HG03565 (cell line): Measurements from ENCODE around the gene GPR161.

ENCODE experiments used
- ATAC-seq: cut with Tn5 transposase; IDR thresholded peaks from one replicate; pipeline ENCODE4 v1.9.1; 2021; ENCODE audit warnings: mild to moderate bottlenecking, moderate library complexity; ENCODE audit not compliant: unreplicated experiment

The GPR161 gene

DNA sequence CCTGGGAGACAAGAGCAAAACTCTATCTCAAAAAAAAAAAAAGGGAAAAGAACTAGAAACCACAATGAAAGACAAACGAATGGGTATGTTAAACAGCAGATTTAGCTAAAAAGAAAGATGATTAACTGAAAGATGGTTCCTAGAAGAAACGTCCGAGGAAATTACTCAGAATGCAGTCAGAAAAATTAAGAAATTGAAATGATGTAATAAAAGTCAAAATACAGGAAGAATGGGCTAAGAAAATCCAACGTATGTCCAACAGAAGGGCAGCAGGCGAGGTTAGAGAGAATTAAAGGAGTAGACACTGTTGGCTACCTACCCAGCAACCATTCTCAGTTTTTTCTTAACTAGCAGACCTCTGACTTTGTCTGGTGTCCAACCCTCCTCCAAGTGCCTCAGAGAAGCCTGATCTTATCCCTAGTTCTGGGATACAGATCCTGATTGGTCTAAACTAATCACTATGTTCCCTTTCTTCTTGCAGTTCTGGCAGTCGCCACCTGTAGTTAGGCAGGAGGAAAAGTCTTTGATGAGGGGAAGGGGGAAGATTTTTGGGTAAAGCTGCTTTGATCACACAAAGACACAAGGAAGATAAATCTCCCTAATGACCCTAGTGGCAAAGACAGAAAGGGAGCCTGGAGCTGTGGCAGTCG is 25.7 kb downstream of the GPR161 start:
- no peak for ATAC-seq

DNA sequence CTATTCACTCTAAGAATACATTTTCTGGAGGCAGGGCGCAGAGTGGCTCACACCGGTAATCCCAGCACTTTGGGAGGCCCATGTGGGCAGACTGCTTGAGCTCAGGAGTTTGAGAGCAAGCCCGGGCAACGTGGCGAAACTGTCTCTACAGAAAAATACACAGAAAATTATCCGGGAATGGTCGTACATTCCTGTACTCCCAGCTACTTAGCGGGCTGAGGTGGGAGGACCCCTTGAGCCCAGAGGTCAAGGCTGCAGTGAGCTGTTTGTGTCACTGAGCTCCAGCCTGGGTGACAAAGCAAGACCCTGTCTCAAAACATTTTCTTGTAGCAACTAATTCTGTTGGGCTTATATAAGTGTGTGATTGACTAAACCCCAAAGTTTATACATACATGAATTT is 30.5 kb downstream of the GPR161 start:
- ATAC-seq, result no peak

DNA sequence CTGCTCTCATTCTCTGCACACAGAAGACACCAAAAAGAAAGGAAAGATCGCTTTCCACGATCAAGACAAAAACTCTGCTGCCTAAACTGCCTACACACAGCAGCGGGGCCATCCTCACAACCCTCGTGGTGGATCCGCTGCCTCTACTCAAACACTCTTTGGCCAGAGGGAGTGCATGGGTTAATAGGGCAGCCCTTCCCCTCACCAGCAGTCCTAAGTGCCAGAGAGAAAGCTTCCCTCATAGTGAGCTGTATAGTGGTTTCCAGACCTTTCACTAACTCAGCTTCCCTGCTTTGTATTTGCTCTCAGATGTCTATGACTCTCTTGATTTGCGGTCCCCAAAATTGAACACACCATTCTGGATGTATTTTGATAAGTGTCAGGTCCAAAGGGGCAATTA is 30.9 kb downstream of the GPR161 start:
- no peak for ATAC-seq

DNA sequence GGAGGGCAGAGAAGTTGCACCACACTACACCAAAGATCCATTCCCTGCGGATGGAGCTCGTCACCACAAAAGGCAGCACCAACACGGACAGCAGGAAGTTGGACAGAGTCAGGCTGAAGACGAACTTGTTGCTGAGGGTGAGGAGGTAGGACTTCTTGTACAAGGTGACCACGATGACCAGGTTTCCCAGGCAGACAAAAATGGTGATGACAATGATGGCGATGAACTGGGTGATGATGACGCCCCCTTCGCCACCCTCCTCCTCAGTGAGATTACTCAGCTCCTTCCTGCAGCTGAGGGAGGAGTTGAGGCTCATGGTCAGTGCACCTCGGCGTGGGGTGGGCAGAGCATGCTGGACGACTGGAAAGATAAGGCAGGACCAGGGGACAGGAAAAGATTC is 32.2 kb downstream of the GPR161 start:
- no peak for ATAC-seq

- no peak for ATAC-seq
Measured at GRCh38 chr1:168102487-168102886, 34.2 kb downstream of the GPR161 start.

DNA sequence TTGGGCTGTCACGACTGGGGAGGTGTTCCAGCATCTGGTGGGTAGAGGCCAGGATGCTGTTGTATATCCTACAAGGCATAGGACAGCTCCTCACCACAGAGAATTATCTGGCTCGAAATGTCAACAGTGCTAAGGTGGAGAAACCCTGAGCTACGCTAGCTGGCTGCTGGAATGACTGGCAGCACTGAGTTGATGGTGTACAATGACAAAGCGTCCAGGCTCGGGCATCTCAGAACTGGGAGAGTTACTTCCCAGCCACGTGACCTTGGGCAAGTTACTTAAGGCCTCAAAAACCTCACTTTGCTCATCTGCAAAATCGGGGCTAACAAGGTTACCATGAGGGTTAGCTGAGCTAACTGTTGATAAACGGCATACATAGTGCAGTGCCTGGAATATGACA is 35.4 kb downstream of the GPR161 start:
- no peak for ATAC-seq

GRCh38 chr1:168100315-168101002 is 36.3 kb downstream of the GPR161 start:
- ATAC-seq, result no peak

DNA sequence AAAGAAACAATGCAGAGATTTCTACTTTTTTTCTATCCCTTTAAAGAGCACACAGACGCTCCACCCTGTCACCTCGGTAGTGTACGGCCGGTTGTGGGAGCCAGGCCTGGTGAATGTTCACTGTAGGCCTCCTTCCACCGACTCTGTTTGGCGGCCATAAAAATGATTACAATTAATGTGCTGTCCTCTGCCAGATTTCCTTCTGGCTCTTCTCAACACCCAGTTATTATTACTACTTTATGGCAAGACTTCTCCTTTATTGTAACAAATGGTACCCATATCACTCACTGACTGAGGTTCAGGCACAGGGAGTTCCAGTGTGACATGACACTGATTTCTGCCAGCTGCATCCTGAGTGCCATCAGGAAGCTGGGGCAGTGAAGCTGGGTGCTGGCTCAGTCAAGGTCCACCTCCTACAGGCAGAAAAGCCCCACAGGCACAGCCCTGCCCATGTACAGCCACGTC is 37.4 kb downstream of the GPR161 start:
- no peak for ATAC-seq

DNA sequence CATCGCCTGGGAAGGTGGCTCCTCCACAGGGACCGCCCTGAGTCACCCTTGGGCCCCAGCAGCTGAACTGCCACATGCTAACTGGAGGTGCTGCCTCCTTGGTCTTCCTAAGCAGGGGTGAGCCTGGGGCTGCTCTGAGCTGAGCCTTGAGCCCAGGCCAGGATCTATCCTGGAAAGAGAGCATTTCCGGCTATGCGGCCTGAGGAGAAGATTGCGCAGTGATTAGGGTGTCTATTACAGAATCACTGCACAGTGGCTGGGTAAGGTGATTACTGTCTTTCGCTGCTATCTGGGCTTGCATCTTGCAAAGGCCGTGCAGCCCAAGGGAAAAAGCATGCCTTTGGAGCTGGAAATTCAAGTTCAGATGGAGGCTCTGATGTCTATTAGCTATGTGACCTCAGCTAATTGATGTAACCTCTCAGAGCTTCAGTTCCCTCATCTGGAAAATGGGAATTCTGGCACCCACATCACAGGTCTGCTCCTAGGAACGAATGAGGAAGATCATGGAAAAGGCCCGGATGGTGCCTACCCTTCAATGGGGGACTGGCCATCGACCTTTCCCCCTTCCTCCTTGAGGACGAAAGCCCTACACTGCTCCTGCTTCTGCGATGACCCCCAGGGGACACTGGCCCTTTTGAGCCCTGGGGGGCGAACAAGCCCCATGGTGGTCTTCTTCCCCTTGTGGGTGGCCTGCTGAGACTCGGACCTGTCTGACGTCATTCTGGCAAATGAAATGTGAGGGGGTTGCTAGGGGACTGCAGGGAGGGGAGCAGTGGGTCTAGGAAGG is 38.0 kb downstream of the GPR161 start:
- ATAC-seq, result no peak

GRCh38 chr1:168097921-168098528 is 38.7 kb downstream of the GPR161 start:
- ATAC-seq, result no peak

- no peak for ATAC-seq
Measured at GRCh38 chr1:168096296-168097165, 40.2 kb downstream of the GPR161 start.

- ATAC-seq, result no peak
Measured at GRCh38 chr1:168095476-168095875, 41.3 kb downstream of the GPR161 start.

GRCh38 chr1:168093616-168094015 is 43.1 kb downstream of the GPR161 start:
- ATAC-seq, result no peak

GRCh38 chr1:168092566-168093355 is 44.0 kb downstream of the GPR161 start:
- ATAC-seq, result no peak

GRCh38 chr1:168091720-168092550 is 44.8 kb downstream of the GPR161 start:
- no peak for ATAC-seq

- no peak for ATAC-seq
Measured at GRCh38 chr1:168091063-168091462, 45.7 kb downstream of the GPR161 start.

- no peak for ATAC-seq
Measured at GRCh38 chr1:168090395-168090794, 46.3 kb downstream of the GPR161 start.

DNA sequence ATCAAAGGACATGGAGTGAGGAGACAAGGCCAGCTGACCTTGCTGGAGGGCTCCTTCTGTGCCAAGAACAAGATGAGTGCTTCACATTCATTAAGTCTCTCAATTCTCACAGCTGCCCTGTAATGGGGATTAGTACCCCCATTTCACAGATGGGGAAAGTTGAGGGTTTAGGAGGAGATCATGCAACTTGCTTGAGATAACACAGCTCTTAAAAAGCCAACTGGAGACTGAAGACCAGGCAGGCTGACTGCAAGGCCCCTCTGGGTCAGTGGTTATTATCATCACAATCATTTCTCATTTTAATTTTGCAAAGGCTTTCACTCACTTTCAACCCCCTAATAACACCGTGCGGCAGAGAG is 46.8 kb downstream of the GPR161 start:
- no peak for ATAC-seq
